NCI-H69 (cell line): ENCODE results near the gene SLC51A.

Experiments
- DNase-seq: peaks from one replicate; lab custom pipeline; 2025; lab: John Stamatoyannopoulos, UW

SLC51A gene

DNA sequence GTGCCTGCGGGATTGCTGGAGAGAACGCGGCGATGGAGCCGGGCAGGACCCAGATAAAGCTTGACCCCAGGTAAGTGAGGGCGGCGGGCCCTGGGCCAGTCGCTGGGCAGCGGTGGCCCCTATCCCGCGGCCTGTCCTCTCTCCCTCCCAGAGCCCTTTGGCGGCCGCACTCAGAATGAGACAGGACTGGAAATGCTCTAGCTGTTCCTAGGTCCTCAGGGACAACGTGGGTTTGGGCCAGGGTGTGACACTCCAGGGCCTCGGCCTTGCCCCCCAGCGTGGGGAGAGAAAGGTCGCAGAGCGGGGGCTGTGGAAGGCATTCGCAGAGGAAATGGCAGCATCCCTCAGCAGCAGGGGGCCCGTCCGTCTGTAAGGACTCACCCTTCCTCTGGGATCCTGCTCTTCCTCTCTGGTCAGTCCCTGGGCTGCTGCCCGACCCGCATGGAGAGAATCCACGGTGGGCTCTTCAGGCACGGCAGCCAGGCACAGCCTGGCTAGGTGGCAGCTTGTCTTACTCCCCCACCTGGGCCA, 412 bp downstream of the SLC51A start:
- DNase-seq: no peak

DNA sequence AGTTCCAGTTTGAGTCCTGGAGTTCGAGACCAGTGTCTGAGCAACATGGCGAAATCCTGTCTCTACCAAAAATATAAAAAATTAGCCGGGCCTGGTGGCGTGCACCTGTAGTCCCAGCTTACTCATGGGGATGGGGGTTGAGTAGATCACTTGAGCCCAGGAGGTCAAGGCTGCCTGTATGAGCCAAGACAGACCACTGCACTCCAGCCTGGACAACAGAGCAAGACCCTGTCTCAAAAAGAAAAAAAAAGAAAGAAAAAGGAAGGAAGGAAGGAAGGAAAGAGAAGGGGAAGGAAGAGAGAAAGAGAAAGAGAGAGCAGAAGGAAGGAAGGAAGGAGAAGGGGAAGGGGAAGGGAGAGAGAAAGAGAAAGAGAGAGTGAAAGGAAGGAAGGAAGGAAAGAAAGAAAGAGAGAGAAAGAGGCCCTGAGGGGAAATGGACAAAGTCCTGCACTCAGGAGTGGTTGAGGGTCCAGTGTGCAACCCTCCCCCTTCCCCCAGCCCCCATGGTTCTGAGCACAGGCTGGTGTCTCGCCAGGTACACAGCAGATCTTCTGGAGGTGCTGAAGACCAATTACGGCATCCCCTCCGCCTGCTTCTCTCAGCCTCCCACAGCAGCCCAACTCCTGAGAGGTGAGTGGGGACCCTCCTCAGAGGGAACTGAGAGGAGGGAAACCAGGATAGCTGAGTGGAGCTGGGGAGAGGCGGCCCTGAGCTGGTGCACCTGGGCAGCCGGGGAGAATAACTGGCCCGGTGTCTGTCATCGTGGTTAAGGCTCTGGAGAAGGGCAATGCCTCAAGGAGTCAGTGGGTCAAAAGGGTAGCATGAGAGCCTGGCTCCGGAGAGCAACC, 1.2 kb downstream of the SLC51A start:
- DNase-seq: no peak

GRCh38 chr3:196218155-196218712, 1.9 kb downstream of the SLC51A start:
- peak; percentile 23 for DNase-seq

GRCh38 chr3:196219194-196219969, 3.0 kb downstream of the SLC51A start:
- DNase-seq: peak; percentile 92

DNA sequence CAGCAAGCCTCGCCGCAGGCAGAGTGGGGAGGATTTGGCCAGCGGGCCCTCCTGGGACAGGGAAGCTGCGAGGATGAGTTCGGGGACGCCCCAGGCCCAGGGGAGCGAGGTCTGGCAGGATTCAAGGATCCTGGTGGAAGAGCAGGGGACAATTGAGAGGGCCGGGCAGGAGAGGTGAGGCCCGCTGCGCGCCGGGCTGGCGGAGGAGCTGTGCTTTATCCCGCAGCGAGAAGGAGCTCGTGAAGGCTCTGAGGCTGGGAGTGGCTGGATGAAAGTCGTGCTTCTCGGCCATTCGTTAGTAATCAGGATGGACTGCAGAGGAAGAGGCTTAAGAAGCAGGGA, 3.6 kb downstream of the SLC51A start:
- no peak for DNase-seq

DNA sequence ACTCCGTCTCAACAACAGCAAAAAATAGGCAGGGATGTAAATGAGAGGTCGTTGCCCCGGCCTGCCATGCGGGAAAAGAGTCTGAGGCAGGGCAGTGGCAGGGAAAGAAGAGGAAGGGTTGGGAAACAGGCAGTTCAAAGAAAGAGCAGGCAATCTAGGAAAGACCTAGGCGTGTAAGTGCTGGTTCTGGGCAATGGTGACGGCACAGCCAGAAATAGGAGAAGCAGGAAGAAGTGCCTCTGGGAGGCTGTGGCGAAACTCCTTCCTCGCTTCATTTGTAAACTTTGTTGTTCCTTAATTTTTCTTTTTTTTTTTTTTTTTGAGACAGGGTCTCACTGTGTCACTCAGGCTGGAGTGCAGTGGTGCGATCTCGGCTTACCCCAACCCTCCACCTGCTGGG, 4.3 kb downstream of the SLC51A start:
- DNase-seq: no peak

- DNase-seq: no peak
Observed at GRCh38 chr3:196220991-196221390, 4.7 kb downstream of the SLC51A start.

DNA sequence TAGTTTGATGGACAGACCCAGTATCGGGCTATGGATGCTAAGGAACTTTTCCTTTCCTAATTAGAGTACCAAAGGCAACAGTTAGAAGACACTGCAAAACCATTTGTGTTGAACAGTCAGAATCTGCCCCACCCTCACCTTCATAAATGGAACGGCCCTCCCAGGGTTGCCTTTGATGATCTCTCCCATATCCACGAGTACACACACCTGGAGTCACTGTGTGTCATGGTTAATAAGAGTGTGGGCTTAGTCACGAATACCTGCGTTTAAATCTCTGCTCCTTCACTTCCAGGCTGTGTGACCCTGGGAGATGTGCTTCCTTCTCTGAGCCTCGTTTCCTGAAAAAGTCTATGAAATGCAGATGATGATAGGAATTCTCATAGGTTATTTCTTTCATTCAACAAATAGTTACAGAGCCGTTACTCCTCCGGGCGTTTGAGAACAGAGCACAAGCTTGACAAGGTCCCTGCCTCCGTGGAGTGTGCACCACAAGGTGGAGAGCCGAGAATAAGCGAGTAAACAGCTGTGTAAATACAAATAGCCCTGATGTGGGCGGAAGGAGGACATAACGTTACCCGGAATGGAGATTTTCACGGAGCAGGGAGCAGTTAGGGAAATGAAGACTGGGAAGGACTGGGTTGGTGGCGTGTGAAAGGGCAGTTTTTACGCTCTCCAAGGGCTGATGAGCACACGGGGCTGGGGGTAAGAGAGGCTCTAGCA, 6.7 kb downstream of the SLC51A start:
- DNase-seq: peak; percentile 59

GRCh38 chr3:196225086-196225485, 8.8 kb downstream of the SLC51A start:
- no peak for DNase-seq

- no peak for DNase-seq
Observed at GRCh38 chr3:196225763-196226364, 9.5 kb downstream of the SLC51A start.

DNA sequence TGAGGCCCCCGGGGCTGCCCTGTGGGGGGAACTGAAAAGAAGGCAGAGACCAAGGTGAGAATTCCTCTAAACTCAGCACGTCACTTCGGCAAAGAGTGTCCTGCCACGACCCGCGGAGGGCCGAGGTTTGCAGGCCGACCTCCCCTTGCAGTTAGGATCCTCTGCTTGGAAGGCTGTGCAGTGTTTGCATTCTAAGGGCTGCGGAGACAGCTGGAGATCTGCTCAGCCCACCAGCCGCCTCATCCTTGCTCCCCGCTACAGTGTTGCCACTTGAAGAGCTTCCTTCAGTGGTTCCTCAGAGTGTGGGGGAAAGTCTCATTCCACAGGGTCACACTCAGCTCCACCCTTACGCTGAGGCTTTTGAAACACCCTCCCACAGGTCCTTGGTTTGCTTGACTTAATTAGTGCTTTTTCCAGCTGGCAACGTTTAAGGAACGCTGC, 10.8 kb downstream of the SLC51A start:
- DNase-seq: no peak

- DNase-seq: no peak
Observed at GRCh38 chr3:196227629-196228493, 11.5 kb downstream of the SLC51A start.

- DNase-seq: no peak
Observed at GRCh38 chr3:196232154-196232881, 16.0 kb downstream of the SLC51A start.

GRCh38 chr3:196232882-196233251, 16.5 kb downstream of the SLC51A start:
- no peak for DNase-seq

DNA sequence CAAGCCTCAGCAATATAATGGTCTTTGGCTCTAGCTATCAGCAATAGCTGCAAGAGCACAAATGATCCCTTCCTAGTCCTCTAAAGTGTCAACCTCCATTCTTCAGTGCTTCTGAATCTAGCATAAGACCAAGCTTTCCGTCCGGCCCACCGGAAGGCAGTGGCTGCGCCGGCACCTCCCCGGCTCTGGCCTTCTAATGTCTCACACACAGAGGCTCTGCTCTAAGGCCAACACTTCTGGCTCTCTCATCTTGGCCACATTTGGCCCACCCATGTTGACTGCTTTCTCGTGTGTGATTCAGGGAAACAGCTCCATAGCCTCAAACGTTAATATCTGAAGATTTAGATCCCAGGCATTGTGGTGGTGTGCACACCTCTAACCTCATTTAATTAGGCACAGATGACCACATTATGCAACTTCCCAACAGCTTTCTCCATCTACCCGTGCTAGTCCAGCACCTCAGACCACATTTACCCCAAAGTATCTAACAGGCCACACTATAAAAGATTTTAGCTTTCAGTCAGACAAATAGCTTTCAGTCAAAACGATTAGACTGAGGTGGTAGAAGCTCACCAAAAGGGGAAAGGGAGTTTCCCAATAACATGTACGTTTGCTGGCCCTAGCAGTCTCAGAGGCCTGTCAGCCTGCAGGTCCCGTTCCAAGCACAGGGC, 19.3 kb downstream of the SLC51A start:
- DNase-seq: no peak

DNA sequence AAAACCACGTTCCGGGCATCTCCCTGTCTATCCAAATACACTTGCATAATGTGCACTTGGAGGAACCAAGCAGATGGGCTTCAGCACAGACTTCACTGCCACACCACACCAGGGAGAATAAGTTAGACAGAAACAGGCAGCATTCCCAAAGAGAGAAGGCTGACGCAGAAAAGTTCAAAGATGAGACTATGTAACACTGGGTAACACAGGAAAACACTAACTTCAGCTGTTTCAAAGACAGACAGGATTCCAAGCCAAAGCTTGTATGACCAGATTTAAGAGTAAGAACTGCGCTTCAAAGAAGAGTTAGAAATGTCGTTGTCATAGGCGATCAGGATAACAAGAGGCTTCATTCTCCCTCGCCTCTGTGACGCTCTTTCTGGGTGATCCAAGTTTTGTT, 19.9 kb downstream of the SLC51A start:
- no peak for DNase-seq

- no peak for DNase-seq
Observed at GRCh38 chr3:196237203-196237602, 20.9 kb downstream of the SLC51A start.

DNA sequence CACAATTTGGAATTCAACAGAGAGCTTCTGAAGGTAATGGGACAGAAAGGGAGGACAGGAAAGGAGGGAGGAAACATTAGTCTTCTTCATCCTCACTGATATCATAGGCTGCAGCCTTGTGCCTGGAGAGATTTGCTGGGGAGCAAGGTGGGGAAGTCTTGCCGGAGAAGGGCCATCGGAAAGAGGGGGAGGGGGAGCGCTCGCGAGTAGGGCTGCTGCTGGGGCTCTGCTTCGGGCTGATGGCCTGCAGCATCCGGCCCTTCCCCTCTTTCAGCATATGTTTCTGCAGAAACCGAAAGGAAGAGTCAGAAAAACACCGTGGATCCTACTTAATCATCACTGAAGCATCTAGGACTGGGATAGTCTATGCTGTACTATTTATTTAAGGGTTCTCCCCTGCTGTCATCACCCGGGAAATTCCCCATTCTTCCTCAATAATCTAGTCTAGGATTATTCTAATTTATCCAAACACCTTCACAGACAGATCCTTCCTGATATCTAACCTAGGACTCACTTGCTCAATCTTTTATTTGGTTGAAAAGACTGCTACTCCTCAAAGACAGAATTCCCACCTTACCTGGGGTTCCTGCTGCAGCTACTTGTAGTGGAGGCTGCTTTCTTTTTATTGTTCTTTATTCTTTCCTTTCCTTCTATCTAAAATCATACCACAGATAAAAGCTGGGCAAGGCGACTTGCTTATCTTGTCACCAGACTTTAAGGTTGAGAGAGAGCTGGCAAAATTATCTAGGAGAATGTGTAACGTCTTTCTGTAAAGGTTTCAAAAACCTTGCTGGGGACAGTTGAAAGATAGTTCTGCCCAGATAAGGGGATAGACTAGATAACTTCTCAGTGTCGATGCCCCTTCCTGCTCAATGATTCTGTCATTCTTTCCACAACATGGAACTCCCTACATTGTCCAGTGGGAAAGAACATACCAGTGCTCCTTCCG, 22.6 kb downstream of the SLC51A start:
- DNase-seq: no peak
